Ascending aorta (tissue), 2 donors: ENCODE data around the gene MYPN. TPM values are rescaled to one million over a fixed set of nuclear protein-coding genes. Genes with fewer than 3 reads are reported as not detected.

ENCODE experiments used
- DNase-seq, 2 donors: peaks; one replicate each; pipeline ENCODE4 v3.0.0-alpha.2; 2019; ENCODE audit warnings: low spot score in 2 of 2
- H3K27ac ChIP-seq, 2 donors: fragments of 200-600 bp; sonication (generic); one replicate each; pipeline ENCODE4 v1.5.1; 2016 to 2017; ENCODE audit warnings: mild to moderate bottlenecking in 1 of 2
- H3K27me3 ChIP-seq: fragments of 200-600 bp; sonication (generic); one replicate; pipeline ENCODE4 v1.5.1; 2017
- H3K36me3 ChIP-seq, 2 donors: fragments of 200-600 bp; sonication (generic); one replicate each; pipeline ENCODE4 v1.5.1; 2016
- H3K4me1 ChIP-seq, 2 donors: fragments of 200-600 bp; sonication (generic); one replicate each; pipeline ENCODE4 v1.5.1; 2016 to 2017; ENCODE audit warnings: mild to moderate bottlenecking in 1 of 2
- H3K4me3 ChIP-seq, 2 donors: fragments of 200-600 bp; sonication (generic); one replicate each; pipeline ENCODE4 v1.5.1; 2016 to 2017; ENCODE audit warnings: mild to moderate bottlenecking in 1 of 2
- H3K9me3 ChIP-seq, 2 donors: fragments of 200-600 bp; sonication (generic); one replicate each; pipeline ENCODE4 v1.5.1; 2016
- CTCF ChIP-seq, 3 experiments: fragments of 200-600 bp in 2 of 3; fragments of 450-650 bp in 1 of 3; sonication (generic) in 2 of 3; IDR thresholded peaks; one replicate each; pipeline ENCODE4 v1.5.1; 2016 to 2019; ENCODE audit warnings: antibody characterized with exemption in 3 of 3, mild to moderate bottlenecking in 1 of 3, moderate library complexity in 1 of 3
- intact Hi-C: fragments of 100-400 bp; cut with DNase I; formaldehyde crosslinking; loops from one replicate; pipeline ENCODE4 v1.15.1; 2023
- total RNA-seq: library from RNA; depleted of rRNA; stranded (reverse); fragments of >200 nt; gene quantifications from one replicate; pipeline ENCODE4 v1.1.0, GENCODE V29; 2016

The MYPN gene
- total RNA-seq, 1 donor from 2014 or later = not detected

DNA sequence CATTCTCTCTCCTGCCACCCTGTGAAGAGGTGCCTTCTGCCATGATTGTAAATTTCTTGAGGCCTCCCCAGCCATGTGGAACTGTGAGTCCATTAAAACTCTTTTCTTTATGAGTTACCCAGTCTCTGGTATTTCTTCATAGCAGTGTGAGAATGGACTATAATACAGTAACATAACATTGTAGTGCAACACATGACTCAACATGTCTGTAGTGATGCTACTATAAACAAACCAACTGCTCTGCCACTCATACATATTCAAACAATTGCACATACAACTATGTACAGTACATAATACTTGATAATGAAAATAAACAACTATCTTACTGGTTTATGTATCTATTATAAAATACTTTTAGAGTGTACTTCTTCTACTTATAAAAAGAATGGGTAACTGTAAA, 115.5 kb downstream of the MYPN start:
- Histone ChIP-seq H3K4me1 (no peaks in the 10 kb centered on the region), H3K9me3 (no peaks in the 10 kb centered on the region), H3K27me3 (no peaks in the 10 kb centered on the region), H3K36me3 (no peaks in the 10 kb centered on the region), H3K27ac (no peak overlapping the region), H3K4me3 (no peak overlapping the region)
- TF ChIP-seq CTCF (IDR thresholded peaks at IDR 0.05) = no peak
- DNase-seq = no peak
- intact Hi-C loops = no loop called here

- peaks cover 0 to 2% of the 10 kb centered on the region in 2 donors for H3K4me1 ChIP-seq
- H3K4me3 ChIP-seq = no peak overlapping the region
- no peak overlapping the region for H3K27ac ChIP-seq
- intact Hi-C loops = no loop called here
- no peak for TF ChIP-seq CTCF (IDR thresholded peaks at IDR 0.05)
- no peaks in the 10 kb centered on the region for H3K27me3 ChIP-seq
- no peaks in the 10 kb centered on the region for H3K36me3 ChIP-seq
- DNase-seq = no peak
- no peaks in the 10 kb centered on the region for H3K9me3 ChIP-seq
Observed at GRCh38 chr10:68230268-68230667, 121.0 kb downstream of the MYPN start.

GRCh38 chr10:68231106-68231816, 122.0 kb downstream of the MYPN start:
- Histone ChIP-seq H3K27me3 (no peaks in the 10 kb centered on the region), H3K4me3 (peak overlapping the region; percentile 58 to 72), H3K27ac (no peak overlapping the region), H3K36me3 (no peaks in the 10 kb centered on the region), H3K9me3 (no peaks in the 10 kb centered on the region), H3K4me1 (peaks cover 0 to 2% of the 10 kb centered on the region in 2 donors)
- intact Hi-C loops = no loop called here
- peak in 1 of 2 donors; percentile 65 for DNase-seq
- no peak for TF ChIP-seq CTCF (IDR thresholded peaks at IDR 0.05)

- H3K27me3 ChIP-seq = no peaks in the 10 kb centered on the region
- H3K9me3 ChIP-seq = no peaks in the 10 kb centered on the region
- H3K4me1 ChIP-seq = peaks cover 0 to 2% of the 10 kb centered on the region in 2 donors
- H3K4me3 ChIP-seq = peak within 1 kb of the TSS; percentile 58 to 72
- no peak within 1 kb of the TSS for H3K27ac ChIP-seq
- TF ChIP-seq CTCF (IDR thresholded peaks at IDR 0.05) = no peak
- intact Hi-C loops = no loop called here
- no peak for DNase-seq
- no peaks in the 10 kb centered on the region for H3K36me3 ChIP-seq
Observed at GRCh38 chr10:68231817-68232251, 122.5 kb downstream of the MYPN start, which contains the start of gene ATOH7. ATOH7 (minus strand) TSS chr10:68232113; CDS start chr10:68231677, 436 bp downstream.

DNA sequence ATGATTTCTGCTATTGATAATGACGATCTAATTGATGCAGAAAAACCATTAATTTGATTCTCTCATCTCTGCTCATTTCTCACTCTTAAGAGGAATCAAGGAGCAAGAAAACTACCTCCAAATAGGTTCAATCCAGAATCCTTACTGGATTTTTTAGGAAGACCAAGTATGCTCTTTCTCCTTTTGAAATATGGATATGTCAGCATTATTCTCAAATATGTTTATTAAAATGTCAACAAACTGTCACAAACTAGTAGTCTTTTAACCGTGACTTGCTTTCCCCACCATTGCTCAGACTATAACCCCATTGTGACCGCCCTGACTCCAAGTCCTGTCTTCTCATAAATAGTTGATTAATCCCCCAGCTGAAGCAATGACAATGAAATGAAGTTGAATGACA, 123.8 kb downstream of the MYPN start:
- H3K9me3 ChIP-seq = no peaks in the 10 kb centered on the region
- H3K36me3 ChIP-seq = no peaks in the 10 kb centered on the region
- H3K4me1 ChIP-seq = peaks cover 0 to 2% of the 10 kb centered on the region in 2 donors
- H3K27ac ChIP-seq = no peak overlapping the region
- no peak overlapping the region for H3K4me3 ChIP-seq
- TF ChIP-seq CTCF (IDR thresholded peaks at IDR 0.05) = no peak
- intact Hi-C loops = no loop called here
- no peaks in the 10 kb centered on the region for H3K27me3 ChIP-seq
- no peak for DNase-seq
